Naive B cell (primary cell): Measurements from ENCODE around the gene GABRP. TPM values are rescaled to one million over a fixed set of nuclear protein-coding genes. Genes with fewer than 3 reads are reported as not detected.
A peak's percentile ranks its signal among the peaks of the same experiment; 100 is the strongest.
"Not testable (repeated sequence)": the region's sequence is repeated elsewhere in the genome, so short reads cannot be mapped to it uniquely, and the experiment has no call there.

Source experiments
- ATAC-seq, 2 donors: fragments of 150-1000 bp; cut with Tn5 transposase; 2 replicates each; pipeline ENCODE4 v1.10.0; 2021; ENCODE audit warnings: low read depth in 2 of 2, mild to moderate bottlenecking in 2 of 2, moderate library complexity in 2 of 2
- DNase-seq: peaks from one replicate; pipeline ENCODE4 v3.0.0; 2022
- H3K27ac Mint-ChIP-seq, 6 donors: one replicate each; pipeline ENCODE4 v1.8.0; 2020 to 2022; ENCODE audit warnings: mild to moderate bottlenecking in 6 of 6, mixed read lengths in 6 of 6, moderate library complexity in 5 of 6, inconsistent platforms in 2 of 6
- H3K27me3 Mint-ChIP-seq, 3 donors: one replicate each; pipeline ENCODE4 v1.8.0; 2021 to 2022; ENCODE audit warnings: mixed read lengths in 3 of 3, mild to moderate bottlenecking in 1 of 3
- H3K36me3 Mint-ChIP-seq, 2 donors: one replicate each; pipeline ENCODE4 v1.8.0; 2020 to 2022; ENCODE audit warnings: mixed read lengths in 2 of 2, inconsistent platforms in 1 of 2, mild to moderate bottlenecking in 1 of 2
- H3K4me1 Mint-ChIP-seq, 3 donors: one replicate each; pipeline ENCODE4 v1.8.0; 2020 to 2022; ENCODE audit warnings: mixed read lengths in 3 of 3, inconsistent platforms in 1 of 3, mild to moderate bottlenecking in 1 of 3, moderate library complexity in 1 of 3
- H3K4me3 Mint-ChIP-seq, 8 donors: one replicate each; pipeline ENCODE4 v1.8.0; 2020 to 2022; ENCODE audit warnings: mild to moderate bottlenecking in 8 of 8, mixed read lengths in 8 of 8, moderate library complexity in 8 of 8, inconsistent platforms in 2 of 8
- H3K9me3 Mint-ChIP-seq, 7 donors: one replicate each; pipeline ENCODE4 v1.8.0; 2020 to 2022; ENCODE audit warnings: mixed read lengths in 7 of 7, mild to moderate bottlenecking in 5 of 7, inconsistent platforms in 2 of 7, moderate library complexity in 1 of 7
- polyA plus RNA-seq, 6 donors: library from polyadenylated mRNA; unstranded; fragments of 300-500 nt; fragmentation: Illumina TruSeq; gene quantifications; one replicate each; pipeline ENCODE4 v1.2.3, GENCODE V29; 2021; ENCODE audit warnings: low read depth in 6 of 6

Gene GABRP
- polyA plus RNA-seq, 6 donors from 2014 or later = not detected

DNA sequence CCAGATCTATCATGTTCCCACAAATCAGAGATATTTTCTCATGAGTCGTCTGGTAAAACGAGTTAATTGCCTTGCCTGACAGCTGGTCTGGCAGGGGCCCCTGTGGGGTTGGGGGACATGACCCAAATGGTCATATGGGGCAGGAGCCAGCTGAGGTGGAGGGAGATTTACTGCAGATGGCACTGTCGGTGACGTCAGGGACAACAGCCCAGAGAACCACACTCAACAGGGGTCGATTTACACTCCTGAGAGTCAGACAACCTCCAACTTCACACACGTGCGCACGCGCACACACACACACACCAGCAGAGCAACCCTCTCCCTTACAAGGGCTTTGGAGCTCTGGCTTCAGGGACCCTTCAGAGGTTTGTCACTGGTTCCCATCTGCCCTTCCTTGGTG is 23.4 kb upstream of the GABRP start:
- no peaks in the 10 kb centered on the region for H3K36me3 Mint-ChIP-seq
- no peaks in the 10 kb centered on the region for H3K4me1 Mint-ChIP-seq
- H3K4me3 Mint-ChIP-seq = no peak overlapping the region
- H3K9me3 Mint-ChIP-seq = no peaks in the 10 kb centered on the region
- DNase-seq (no peak), ATAC-seq (no peak)
- peaks cover 15 to 19% (median 18%) of the 10 kb centered on the region in 3 donors for H3K27me3 Mint-ChIP-seq
- no peak overlapping the region for H3K27ac Mint-ChIP-seq

DNA sequence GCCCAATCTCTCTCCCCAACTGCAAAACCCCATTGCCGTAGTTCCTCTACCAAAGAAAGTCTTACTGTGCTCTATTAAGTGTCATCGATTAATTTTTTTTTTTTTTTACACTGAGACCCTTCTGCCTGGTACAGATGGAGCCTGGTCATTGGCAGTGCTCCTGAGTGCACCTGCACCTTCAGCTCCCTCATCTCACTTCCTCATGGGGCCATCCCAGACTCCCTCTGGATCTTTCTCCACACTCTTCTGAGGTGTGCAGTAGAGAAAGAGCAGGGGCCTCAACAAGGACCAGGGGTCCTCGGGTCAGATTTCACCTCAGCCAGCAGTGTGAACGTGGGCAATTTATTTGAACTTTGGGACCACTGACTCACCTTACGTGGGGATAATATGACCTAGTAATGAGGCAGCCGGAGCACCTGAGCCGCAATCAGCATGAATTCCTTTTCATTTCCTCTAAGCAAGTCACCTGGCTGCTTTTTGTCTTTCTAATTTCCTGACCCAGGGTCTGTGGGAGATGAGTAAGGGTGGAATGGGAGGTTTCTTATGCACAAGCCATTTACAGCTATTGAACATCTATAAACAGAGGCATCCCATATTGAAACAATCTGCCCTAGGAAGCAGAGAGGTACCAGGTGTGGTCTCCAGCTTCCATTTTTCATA is 22.3 kb upstream of the GABRP start:
- no peaks in the 10 kb centered on the region for H3K36me3 Mint-ChIP-seq
- no peak for DNase-seq
- ATAC-seq = no peak
- H3K4me3 Mint-ChIP-seq = no peak overlapping the region
- no peaks in the 10 kb centered on the region for H3K4me1 Mint-ChIP-seq
- no peaks in the 10 kb centered on the region for H3K9me3 Mint-ChIP-seq
- H3K27ac Mint-ChIP-seq = no peak overlapping the region
- H3K27me3 Mint-ChIP-seq = peaks cover 15 to 19% (median 18%) of the 10 kb centered on the region in 3 donors

DNA sequence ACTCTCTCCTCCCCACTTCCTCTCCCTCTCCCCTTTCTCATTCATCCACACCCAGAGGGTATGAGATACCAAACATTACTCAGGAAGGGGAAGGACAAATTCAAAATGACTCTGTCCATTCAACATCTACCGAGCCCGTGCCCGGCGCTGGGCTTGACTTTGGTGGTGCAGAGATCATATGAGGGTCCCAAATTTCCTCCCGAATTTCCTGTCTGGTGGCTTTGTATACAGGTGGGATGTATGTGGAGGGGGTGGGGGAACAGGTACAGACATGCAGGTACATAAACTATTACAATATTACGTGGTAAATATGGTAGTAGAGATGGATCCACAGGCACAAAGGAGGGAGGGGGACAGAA is 21.8 kb upstream of the GABRP start:
- DNase-seq = no peak
- H3K27ac Mint-ChIP-seq = peak overlapping the region in 1 of 6 donors; percentile 57
- H3K4me3 Mint-ChIP-seq = no peak overlapping the region
- ATAC-seq = no peak
- H3K9me3 Mint-ChIP-seq = no peaks in the 10 kb centered on the region
- H3K36me3 Mint-ChIP-seq = no peaks in the 10 kb centered on the region
- H3K27me3 Mint-ChIP-seq = peaks cover 15 to 19% (median 18%) of the 10 kb centered on the region in 3 donors
- no peaks in the 10 kb centered on the region for H3K4me1 Mint-ChIP-seq

DNA sequence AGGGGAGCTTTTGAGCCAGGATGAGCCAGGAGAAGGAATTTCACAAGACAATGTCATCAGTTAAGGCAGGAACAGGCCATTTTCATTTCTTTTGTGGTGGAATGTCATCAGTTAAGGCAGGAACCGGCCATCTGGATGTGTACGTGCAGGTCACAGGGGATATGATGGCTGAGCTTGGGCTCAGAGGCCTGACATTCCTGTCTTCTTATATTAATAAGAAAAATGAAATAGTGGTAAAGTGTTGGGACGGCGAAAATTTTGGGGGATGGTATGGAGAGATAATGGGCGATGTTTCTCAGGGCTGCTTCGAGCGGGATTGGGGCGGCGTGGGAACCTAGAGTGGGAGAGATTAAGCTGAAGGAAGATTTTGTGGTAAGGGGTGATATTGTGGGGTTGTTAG is 21.2 kb upstream of the GABRP start:
- not testable (repeated sequence) for H3K4me3 Mint-ChIP-seq, DNase-seq, H3K36me3 Mint-ChIP-seq, H3K4me1 Mint-ChIP-seq, H3K27ac Mint-ChIP-seq, H3K9me3 Mint-ChIP-seq, ATAC-seq
- peaks cover 12 to 19% (median 15%) of the 10 kb centered on the region in 3 donors for H3K27me3 Mint-ChIP-seq

DNA sequence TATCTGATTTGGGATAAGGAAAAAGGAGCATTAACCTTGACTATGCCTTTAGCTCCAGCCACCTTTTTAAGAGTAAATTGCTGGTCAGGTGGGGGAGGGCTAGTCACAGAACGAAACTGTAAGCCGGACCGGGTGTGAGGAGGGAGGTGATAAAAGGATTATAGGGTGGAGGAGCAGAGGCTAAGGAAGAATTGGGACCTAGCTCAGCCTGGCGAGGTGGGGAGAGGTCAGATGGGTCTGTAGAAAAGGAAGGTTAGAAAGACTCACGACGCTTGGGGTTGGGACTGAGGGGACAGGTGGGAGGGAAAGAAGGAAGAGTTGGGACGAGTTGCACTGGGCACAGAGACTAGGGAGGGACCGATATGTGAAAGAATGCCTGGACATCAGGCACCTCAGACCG is 17.7 kb upstream of the GABRP start:
- not testable (repeated sequence) for H3K4me1 Mint-ChIP-seq, H3K9me3 Mint-ChIP-seq, H3K27ac Mint-ChIP-seq, H3K36me3 Mint-ChIP-seq, DNase-seq, H3K4me3 Mint-ChIP-seq, ATAC-seq
- H3K27me3 Mint-ChIP-seq = peaks cover 6 to 23% (median 13%) of the 10 kb centered on the region in 3 donors

DNA sequence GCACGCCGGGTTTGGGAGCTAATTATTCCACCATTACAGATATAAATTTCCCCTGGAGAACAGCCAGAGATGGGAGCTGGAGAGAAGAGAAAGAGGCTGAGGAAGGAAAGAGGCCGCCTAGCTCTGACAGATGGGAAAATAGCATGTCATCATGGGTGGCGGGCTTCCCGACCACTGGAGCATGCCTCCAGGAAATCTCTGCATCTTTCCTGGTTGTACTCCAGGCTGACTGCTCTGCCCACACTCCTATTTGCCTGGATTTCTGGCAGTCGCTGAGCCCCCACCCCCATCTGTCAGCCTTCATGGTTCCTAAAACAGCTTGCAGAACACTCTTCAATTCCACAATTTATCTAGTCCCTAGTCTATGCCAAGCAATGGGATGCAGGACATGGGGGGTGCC is 14.3 kb upstream of the GABRP start:
- DNase-seq (no peak), ATAC-seq (no peak)
- Mint-ChIP-seq H3K27me3 (peaks cover 4 to 32% (median 21%) of the 10 kb centered on the region in 3 donors), H3K9me3 (peaks cover 0 to 4% (median 0%) of the 10 kb centered on the region in 7 donors), H3K36me3 (no peaks in the 10 kb centered on the region), H3K4me1 (peaks cover 0 to 3% (median 0%) of the 10 kb centered on the region in 3 donors), H3K27ac (no peak overlapping the region), H3K4me3 (no peak overlapping the region)

DNA sequence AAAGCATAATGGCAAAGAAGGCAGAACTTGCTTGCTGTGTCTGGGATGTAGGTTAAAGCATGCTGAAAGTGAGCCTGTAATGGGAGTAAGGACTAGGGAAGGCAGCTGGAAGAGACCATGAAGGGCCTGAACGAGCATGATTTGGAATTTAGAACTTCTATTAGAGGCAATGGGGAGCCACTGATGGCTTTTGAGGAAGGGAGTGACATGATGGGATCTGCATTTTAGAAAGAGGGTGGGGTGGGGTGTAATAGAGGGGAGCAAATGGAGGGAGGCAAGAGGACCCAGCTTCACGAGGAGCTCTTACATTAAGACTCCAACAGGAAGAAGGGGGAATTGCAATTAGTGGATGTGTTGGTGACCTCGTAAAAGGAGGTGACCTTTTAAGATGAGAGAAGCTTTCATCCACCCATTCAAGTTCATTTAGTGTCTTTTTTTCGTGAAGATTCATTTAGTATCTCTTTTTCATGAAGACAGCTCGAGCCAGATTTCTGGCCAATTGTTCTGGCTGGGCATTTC is 13.6 kb upstream of the GABRP start:
- H3K9me3 Mint-ChIP-seq = peaks cover 0 to 4% (median 0%) of the 10 kb centered on the region in 7 donors
- peaks cover 4 to 32% (median 21%) of the 10 kb centered on the region in 3 donors for H3K27me3 Mint-ChIP-seq
- ATAC-seq (no peak), DNase-seq (no peak)
- no peak overlapping the region for H3K4me3 Mint-ChIP-seq
- peaks cover 0 to 3% (median 0%) of the 10 kb centered on the region in 3 donors for H3K4me1 Mint-ChIP-seq
- H3K36me3 Mint-ChIP-seq = no peaks in the 10 kb centered on the region
- H3K27ac Mint-ChIP-seq = no peak overlapping the region

DNA sequence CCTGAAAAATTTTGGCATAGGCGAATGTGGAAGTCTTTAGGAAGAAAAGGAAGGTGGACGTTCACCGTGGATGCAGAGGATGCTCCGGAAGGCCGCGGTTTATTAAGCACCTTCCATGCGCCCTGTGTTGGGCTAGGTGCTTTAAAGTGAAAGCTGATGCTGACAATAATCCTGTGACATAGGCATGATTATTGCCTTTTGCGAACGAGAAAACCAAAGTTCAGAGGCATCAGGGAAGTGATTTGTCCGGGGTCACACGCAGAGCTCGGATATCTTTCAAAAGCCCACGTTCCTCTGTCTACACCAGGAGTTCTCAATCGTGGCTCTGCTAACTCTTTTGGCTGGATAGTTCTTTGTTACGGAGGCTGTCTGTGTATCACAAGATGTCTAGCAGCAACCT is 12.0 kb upstream of the GABRP start:
- H3K36me3 Mint-ChIP-seq = no peaks in the 10 kb centered on the region
- ATAC-seq (no peak), DNase-seq (no peak)
- no peak overlapping the region for H3K27ac Mint-ChIP-seq
- H3K4me3 Mint-ChIP-seq = no peak overlapping the region
- peaks cover 0 to 13% (median 3%) of the 10 kb centered on the region in 3 donors for H3K4me1 Mint-ChIP-seq
- peaks cover 4 to 32% (median 21%) of the 10 kb centered on the region in 3 donors for H3K27me3 Mint-ChIP-seq
- H3K9me3 Mint-ChIP-seq = peaks cover 0 to 4% (median 0%) of the 10 kb centered on the region in 7 donors

DNA sequence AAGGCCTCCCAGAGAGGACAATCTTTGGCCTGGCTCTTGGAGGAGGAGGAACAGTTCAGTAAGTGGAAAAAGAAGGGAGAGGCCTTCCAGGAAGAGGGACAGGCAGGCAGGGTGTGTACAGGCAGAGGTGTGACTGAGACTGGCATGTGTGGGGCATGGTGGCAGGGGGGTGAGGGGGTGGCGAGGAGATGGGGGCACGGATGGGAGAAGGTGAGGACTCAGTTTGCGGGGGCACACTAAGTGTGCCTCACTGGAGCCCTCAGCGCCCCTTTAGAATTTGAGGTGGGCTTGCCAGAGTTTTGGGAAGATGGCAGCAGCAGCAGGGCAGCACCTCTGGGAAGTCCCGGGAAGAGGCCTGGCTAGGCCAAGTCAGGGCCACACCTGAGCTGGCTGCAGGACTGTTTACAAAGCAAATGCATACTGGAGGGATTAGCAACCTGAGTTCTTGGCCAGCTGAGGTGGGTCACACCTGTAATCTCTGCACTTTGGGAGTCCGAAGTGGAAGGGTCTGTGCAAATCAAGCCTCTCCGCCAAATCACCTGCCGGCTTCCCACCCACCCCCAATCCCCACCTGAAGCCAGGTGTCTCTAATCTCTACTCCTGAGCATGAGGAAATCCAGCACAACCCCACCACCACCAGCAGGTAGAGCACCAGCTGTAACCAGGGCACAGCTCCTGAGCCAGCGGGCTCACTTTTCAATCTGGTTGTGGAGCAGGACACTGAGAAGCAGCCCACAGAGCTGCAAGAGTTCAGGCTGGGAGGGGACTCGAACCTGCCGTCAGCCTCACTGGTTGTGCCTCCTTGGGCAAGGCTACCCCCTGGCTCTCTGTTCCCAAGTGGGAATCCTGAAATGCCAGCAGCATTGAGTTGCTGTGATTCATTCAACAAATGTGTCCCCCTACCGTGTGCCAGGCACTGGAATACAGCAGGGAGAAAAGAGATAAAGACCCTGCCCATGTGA is 10.2 kb upstream of the GABRP start:
- Mint-ChIP-seq H3K4me3 (no peak overlapping the region), H3K9me3 (peaks cover 0 to 4% (median 0%) of the 10 kb centered on the region in 7 donors), H3K4me1 (peaks cover 0 to 18% (median 3%) of the 10 kb centered on the region in 3 donors), H3K27me3 (peaks cover 0 to 25% (median 21%) of the 10 kb centered on the region in 3 donors), H3K27ac (peak overlapping the region in 1 of 6 donors; percentile 68), H3K36me3 (no peaks in the 10 kb centered on the region)
- DNase-seq (no peak), ATAC-seq (no peak)

DNA sequence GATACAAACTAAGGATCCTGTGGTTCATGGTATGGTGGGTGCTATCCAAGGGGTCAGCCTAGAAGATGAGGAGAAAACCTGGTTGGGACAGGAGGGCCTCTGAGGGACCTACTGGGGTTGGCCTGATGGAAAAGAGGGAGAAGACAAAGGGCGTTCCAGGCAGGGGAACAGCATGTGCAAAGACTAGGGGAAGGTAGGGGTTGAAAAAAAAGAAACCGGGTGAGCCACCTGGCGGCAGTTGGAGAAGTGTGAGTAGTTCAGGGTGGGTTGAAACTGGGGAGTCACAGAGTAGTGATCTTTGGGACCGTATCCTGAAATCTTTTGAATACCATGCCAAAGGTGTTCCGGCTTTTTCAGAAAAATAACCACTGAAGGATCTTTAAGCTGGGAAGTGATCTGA is 8.7 kb upstream of the GABRP start:
- H3K4me1 Mint-ChIP-seq = peaks cover 0 to 18% (median 3%) of the 10 kb centered on the region in 3 donors
- H3K9me3 Mint-ChIP-seq = peaks cover 0 to 4% (median 0%) of the 10 kb centered on the region in 7 donors
- no peak for ATAC-seq
- peaks cover 0 to 16% (median 15%) of the 10 kb centered on the region in 3 donors for H3K27me3 Mint-ChIP-seq
- H3K36me3 Mint-ChIP-seq = no peaks in the 10 kb centered on the region
- peak overlapping the region in 1 of 6 donors; percentile 47 for H3K27ac Mint-ChIP-seq
- H3K4me3 Mint-ChIP-seq = no peak overlapping the region
- no peak for DNase-seq

DNA sequence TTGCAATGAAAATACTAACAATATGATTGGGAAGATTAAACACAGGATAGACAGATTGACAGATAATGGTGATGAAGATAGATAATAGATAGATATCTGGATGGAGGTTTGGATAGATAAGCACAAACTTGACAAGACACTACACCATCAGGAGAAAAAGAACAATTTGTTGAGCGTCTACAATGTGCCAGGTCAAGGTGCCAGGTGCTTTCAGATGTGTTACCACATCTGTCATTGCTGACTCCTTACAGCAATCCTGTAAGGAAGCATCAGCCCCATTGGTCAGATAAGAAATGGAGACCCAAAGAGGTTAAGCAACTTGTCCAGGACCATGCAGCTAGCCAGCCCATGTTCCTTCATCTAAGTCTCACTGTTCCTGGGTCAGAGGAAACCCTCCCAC is 1.6 kb upstream of the GABRP start:
- no peak for DNase-seq
- no peak overlapping the region for H3K27ac Mint-ChIP-seq
- H3K9me3 Mint-ChIP-seq = peaks cover 0 to 2% (median 0%) of the 10 kb centered on the region in 7 donors
- no peak overlapping the region for H3K4me3 Mint-ChIP-seq
- ATAC-seq = no peak
- H3K4me1 Mint-ChIP-seq = peaks cover 0 to under 1% (median 0%) of the 10 kb centered on the region in 3 donors
- peaks cover 0 to 27% (median 5%) of the 10 kb centered on the region in 3 donors for H3K27me3 Mint-ChIP-seq
- no peaks in the 10 kb centered on the region for H3K36me3 Mint-ChIP-seq

DNA sequence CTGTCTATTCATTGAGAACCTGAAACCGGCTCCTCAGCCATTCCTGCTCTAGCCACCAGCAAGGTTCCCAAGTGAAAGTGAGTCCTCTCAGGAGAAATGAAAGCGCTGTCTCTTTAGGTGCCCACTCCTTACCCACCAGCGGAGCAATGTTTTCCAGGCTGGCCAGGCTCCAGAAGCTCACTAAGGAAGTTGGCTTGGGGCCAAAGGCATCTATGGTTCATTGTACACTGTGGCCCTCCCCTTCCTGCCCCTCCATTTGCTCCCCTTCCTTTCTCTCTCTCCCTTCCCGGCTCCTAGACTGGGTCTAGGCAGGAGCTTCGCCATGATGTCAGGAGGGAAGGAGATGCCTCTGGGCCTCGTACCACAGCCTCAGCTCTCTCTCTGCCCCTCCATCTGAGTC is 1.1 kb upstream of the GABRP start:
- Mint-ChIP-seq H3K36me3 (no peaks in the 10 kb centered on the region), H3K27ac (no peak overlapping the region), H3K4me3 (no peak overlapping the region), H3K27me3 (peaks cover 0 to 27% (median 5%) of the 10 kb centered on the region in 3 donors), H3K9me3 (peaks cover 0 to 2% (median 0%) of the 10 kb centered on the region in 7 donors), H3K4me1 (no peaks in the 10 kb centered on the region)
- no peak for ATAC-seq
- DNase-seq = no peak

DNA sequence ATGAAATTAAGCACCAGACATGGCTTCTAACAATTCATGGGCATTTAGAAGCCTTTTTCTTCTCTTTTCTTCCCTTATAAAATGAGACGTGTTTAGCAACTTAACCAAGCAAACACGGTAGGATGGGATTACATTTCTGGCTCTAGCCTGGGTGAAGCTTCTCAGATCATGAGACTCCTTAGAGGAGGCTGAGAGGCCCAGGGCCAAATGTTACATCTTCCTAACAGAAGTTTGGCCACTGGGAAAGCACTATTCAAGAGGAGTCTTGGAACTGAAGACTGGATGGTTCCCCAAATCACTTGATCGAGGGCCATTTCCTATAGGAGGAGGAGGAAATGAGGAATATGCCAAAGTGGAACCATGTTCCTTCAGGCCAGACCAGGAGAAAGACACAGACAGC is 1.9 kb downstream of the GABRP start:
- peaks cover 0 to 2% (median 0%) of the 10 kb centered on the region in 7 donors for H3K9me3 Mint-ChIP-seq
- ATAC-seq = no peak
- DNase-seq = no peak
- peaks cover 0 to 35% (median 11%) of the 10 kb centered on the region in 3 donors for H3K27me3 Mint-ChIP-seq
- H3K4me3 Mint-ChIP-seq = no peak overlapping the region
- no peaks in the 10 kb centered on the region for H3K4me1 Mint-ChIP-seq
- H3K36me3 Mint-ChIP-seq = no peaks in the 10 kb centered on the region
- H3K27ac Mint-ChIP-seq = peak overlapping the region in 1 of 6 donors; percentile 14
